ENCODE measurements around the gene SLC34A2.

DNA sequence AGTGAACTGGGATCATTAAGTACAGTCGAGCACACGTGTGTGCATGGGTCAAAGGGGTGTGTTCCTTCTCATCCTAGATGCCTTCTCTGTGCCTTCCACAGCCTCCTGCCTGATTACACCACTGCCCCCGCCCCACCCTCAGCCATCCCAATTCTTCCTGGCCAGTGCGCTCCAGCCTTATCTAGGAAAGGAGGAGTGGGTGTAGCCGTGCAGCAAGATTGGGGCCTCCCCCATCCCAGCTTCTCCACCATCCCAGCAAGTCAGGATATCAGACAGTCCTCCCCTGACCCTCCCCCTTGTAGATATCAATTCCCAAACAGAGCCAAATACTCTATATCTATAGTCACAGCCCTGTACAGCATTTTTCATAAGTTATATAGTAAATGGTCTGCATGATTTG lies 22.3 kb downstream of the SLC34A2 start:
- no peak for TF ChIP-seq EZH2 (IDR thresholded peaks at IDR 0.05; ENCODE audit: insufficient read depth, poor library complexity, severe bottlenecking)
- no peak for TF ChIP-seq EZH2phosphoT487 (IDR thresholded peaks at IDR 0.05; ENCODE audit: insufficient read depth, low read depth)
